GM21529 (cell line): ENCODE results near the gene CNTNAP2.

ENCODE experiments used
- ATAC-seq: cut with Tn5 transposase; IDR thresholded peaks from one replicate; pipeline ENCODE4 v1.9.1; 2021; ENCODE audit not compliant: unreplicated experiment

The CNTNAP2 gene

DNA sequence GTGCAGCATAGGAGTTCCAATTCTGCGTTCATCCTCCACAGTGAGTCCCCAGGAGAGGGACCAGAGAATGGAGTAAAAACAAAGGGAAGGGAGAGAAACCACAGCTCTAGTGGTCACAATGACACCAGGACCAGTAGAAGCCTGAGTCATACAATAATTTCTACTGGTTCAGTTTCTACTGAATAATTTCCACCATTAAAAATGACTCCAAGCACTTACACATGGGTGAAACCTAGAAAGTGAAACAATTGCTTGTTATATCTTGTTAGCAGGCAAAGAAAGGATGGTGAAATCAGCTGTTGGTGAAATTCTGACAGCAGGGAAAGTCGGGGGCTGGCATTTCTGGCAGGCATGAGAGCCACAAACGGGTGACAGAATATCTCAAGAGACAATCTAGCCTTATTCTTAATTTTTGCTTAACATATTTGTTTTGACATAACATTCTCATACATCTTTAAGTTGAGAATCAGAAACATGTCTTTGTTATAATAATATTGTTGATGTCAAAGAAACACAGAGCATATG is 1408.2 kb downstream of the CNTNAP2 start:
- no peak for ATAC-seq

DNA sequence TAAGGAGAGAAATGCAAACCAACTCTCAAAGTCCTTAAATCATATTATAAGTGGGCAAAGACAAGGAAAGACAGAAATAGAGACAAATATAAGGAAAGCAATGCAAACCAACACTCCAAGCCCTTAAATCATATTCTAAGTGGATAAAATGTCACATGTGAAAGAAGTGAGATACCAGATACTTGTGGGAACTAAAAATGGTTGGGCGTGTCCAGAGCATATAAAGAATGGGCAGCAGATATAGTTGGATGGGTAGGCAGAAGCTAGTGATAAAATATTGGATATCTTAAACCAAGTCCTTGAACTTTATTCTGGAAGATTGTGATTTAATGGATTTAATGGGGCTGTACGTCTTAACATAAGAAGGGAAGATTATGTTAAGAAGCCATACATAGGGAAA is 1408.7 kb downstream of the CNTNAP2 start:
- no peak for ATAC-seq

DNA sequence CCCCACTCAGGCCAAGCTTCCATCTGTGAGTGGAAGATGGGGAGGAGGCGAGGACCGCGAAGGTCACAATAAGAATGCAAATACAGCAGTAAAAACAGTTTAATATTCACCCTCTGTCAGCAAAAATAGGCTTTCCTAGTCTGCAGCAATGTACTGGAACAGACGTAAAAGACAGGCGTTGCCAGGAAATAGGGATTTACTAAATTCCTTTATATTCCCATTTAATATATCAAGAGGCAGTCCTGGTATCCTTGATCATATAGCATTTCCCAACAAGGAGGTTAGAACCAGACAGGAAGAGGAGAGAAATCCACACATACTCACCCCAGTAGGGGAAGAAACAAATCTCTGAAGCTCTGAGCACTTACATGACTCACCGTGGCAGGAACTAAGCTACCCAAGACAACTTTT is 1419.1 kb downstream of the CNTNAP2 start:
- no peak for ATAC-seq

DNA sequence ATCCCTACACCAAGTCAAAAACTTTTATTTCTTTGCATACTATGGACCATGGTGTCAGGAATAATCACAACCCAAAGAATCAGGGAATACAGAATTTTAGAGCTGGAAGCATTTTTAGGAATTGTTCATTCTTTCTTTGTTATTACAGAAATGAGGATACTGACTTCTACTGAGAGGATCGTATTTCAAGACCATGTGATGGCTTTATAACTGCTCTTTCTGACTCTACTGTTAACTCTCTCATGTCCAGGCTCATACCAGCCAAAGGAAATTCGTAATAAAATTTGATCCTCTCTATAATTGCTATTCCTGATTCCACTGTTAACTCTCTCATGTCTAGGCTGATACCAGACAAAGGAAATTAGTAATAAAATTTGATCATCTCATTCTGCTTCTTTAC is 1423.1 kb downstream of the CNTNAP2 start:
- ATAC-seq = no peak

DNA sequence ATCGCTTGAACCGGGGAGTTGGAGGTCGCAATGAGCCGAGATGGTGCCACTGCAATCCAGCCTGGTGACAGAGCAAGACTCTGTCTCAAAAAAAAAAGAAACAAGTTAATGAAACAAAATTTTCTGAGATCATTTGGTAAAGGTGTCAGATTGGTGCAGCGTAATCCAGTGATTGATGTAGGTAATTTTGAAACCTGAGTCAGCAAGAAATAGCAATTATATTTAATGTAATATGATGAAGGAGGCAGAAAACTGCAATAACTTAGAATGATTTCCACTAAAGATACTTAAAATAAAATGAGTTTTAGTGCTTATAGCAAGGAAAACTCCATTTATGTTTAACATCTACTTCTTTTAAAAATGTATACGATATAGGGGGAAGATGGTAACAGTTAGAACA is 1424.1 kb downstream of the CNTNAP2 start:
- no peak for ATAC-seq

DNA sequence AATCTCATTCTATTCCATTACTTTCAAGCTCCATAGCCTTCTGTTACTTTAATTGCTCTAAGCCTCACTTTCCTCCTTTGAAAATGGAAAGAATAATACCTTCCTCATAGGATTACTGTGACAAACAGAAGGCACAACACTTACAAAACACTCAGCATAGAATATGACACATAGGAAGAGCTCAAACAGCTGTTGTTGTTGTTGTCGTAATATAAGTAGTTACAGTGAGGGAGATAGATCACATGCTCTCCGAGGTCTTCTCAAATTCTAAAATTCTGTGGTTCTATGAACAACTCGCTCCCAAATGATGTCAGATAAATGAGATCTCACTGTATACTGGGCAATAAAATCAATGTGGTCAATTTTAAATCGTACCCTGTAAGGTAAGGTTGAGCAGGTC is 1424.7 kb downstream of the CNTNAP2 start:
- ATAC-seq = no peak

DNA sequence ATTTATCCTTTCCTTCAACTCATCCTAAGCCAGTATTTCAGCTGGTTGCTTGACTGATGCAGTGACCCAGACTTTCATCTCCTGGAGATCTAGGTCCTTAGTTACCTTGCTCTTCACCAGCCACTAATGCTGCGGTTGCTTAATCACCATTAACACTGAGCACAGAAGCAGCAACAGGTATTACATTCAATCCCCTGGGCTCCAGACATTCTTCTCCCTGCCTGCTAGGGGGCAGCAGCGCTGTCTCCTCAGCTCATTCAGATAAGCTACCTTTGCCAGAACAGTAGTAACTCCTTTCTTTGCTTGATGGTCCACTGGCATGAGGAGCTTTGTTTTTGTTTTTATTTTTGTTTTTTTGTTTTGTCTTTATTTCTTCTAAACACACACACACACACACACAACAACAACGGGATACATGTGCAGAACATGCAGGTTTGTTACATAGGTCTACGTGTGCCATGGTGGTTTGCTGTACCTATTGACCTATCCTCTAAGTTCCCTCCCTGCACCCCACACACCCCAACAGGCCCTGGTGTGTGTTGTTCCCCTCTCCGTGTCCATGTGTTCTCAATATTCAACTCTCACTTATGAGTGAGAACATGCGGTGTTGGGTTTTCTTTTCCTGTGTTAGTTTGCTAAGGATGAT is 1430.8 kb downstream of the CNTNAP2 start:
- no peak for ATAC-seq

DNA sequence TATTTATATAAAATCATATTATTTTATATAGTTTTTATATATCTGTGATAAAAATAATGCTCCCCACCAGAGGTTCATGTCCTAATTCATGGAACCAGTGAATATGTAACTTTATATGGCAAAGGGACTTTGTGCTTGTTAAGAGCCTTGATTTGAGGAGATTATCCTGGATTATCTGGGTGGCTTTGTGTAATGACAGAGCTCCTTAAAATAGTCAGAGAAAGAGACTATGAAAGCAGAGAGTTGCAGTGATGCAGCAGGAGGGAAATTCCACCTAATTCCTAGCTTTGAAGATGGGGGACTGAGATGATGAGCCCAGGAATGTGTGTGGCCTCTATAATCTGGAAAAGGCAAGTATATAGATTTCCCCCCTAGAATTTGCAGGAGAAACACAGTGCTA is 1439.7 kb downstream of the CNTNAP2 start:
- ATAC-seq = no peak

DNA sequence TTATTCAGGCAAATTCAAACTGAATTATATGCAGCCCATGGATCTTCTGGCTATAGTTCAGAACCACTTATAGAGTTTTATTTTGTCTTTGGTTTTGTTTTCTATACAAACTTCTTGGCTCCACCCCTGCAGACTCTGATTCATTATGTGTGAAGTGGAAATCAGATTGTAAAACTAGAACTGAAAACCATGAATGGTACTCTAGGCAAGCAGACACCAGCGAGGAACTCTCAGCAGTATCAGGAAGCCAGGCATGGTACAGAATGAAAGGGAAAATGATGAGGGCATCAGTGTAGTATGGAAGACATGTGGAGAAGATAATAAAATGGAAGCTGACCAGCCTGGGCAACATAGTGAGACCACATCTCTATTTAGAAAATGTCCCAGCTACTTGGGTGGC is 1447.1 kb downstream of the CNTNAP2 start:
- ATAC-seq = no peak

DNA sequence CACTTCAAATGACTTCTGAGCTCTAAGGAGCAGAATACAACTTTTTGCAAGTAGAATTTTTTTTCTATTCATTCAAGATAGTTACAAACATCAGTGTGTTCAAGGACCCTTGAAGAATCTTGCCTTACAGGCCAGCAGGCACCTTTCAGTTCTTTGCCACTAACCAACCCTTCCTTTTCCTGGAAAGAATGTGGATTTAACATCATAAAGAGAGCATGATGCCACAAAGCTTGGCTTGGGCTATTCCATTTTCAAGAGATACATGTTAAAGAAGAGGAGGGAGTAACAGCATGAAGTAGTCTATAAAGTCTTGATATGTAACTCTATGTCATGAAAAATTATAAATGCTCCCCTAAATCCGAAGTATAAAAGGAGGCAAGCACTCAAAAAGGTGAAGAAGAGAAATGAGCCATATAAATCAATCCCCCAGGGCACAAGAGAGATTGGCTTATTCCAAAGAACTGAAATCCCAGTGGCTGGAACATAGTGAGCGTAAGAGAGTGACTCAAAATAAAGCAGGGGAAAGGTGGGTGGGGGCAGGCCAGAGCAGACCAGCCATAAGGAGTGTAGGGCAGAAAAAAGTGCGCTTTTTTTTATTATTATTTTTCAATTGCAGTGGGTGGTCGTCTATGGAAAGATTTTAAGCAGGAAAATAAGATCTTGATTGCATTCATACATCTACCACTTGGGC is 1448.3 kb downstream of the CNTNAP2 start:
- ATAC-seq = no peak

DNA sequence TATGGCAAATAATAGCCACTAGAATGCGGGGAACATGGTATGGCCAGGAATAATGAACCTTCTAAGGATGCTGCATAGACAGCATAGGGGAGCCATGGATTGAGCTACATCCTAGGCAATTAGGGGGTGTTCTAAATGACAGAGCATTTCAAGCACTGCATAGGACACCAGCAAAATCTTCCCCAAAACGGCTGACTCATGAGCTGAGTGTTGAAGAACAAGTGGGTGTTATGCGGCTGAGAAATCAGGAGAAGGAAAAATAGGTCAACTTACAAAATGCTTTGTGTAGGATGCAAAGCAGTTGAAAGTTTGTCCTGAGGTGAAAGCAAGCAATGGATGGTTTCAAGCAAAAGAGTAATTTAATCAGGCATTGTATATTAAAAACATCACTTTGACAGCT is 1450.4 kb downstream of the CNTNAP2 start:
- no peak for ATAC-seq

DNA sequence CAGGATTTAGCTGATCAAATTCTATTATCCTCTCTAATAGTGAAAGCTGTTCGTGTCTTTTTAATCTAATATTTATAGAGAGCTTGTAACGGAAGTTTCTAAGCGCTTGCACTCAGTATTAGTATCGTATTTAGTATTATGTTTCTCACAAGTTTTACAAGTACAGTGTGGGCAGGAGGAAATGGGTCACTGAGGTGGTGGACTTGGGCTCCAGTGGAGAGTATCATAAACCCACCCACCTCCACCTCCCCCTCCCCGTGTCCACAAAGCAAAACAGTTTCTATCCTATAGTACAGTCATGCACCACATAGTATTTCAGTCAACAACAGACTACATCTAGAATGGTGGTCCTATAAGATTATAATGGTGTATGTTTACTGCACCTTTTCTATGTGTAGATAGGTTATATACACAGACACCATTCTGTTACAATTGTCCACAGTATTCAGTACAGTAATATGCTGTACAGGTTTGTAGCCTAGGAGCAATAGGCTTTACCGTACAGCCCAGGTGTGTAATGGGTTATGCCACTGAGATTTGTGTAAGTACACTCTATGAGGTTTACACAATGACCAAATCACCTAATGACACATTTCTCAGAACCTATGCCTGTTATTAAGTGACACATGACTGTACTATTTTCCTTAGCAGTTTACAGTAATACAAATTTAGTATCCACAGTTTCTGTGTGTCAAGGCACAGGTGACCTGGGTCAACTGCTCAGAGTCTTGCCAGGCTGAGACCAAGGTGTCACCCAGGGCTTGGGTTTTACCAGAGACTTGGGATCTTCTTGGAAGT is 1452.7 kb downstream of the CNTNAP2 start:
- no peak for ATAC-seq

DNA sequence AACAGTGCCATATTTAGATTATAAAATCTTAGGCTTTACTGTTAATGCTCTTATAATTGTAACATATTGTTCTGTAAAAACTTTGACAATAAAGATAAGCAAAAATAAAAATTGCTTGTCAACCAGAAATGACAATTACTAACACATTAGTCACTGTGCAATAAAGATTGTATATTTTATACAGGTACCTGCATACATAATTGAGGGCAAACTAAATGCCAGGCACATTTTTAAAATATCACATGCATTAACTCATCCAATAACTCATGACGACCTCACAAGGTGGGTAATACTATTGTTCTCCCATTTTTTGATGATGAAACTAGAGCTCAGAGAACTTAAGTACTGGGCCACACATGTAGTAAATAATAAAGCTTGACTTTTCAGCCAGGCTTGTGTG is 1453.8 kb downstream of the CNTNAP2 start:
- ATAC-seq = no peak

DNA sequence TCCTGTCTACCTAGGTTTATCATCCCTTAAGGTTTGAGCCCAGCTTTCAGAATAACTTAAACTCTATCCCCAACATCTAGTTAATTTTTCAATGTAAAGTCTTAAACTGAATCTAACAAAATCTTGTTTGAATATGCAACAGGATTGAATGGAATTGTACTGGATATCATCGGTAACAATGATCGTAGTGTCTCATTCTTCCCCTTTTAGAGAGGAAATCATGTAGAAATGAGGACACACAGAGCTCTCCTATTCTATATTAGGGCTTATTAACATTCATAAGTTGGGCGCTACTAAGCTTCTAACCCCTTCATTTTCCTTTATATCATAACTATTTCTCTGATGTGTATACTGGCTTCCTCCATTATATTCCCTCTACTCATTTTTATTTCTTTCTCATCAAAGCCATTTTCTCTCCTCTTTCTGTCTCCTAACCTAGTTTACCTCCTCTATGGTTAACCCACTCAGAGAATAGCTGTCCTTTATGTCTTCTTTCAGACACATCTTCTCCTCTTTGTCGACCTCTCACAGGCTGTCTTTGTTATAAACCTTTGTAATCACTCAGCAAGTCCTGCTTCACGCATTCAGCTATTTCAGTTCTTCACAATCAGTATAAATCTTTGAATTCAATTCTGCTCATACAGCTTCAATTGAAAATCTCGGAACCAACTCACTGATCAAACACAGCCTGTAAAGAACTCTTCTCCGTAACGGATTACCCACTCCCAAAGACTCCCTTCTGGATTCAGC is 1455.0 kb downstream of the CNTNAP2 start:
- ATAC-seq = no peak

DNA sequence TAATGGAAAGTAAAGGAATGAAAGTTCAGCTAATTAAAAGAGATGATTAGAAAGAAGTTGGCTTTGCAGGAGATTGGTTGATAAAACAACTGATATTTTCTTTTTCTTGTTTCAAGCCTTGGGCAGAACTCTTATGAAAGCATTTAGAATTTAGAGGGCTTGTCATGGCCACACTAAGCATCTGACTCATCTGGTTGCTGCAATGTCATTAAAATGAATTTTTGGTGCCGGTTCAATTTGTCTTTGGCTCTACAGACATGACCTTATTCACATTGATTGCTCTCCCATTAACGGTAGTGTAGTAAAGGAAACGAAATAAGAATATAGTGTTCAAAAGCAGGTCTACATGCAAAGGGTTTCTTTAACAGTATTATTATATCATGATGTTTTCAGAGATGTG is 1461.6 kb downstream of the CNTNAP2 start:
- ATAC-seq = no peak

DNA sequence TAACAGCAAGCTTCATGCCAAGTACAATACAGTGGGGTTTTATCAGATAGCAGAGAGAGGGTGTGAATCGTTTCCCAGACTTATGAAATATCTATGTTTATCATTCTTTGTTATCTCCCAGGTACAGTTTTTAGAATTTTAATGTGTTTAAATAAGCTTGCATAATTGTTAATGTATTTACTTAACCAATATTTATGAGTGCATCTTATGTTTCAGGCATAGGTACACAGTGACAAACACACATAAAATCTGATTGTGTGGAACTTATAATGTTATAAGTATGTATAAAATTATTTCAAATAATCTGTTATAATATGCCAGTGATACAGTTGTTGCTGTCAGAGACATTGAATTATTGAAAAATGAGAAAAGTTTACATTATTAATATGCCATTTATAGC is 1462.5 kb downstream of the CNTNAP2 start:
- no peak for ATAC-seq

DNA sequence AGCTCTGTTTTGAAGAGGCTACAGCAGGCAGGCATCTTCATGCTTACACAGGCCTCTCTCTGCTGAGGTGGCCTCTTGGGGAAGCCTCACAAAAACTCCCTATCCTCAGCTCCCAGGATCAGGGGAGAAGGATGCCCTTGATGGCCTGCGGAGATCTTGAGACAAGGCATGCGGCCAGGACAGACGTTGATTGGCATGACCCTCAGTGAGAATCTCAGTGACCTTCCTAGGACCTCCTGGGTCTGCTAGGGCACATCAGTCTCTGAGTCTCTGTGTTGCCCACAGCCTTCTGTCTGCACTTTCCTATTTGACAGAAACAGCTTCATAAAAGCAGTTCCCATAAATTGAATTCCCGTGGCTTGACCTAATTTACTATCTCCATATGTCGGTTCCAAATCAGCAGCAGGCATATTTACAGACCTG is 1468.2 kb downstream of the CNTNAP2 start:
- no peak for ATAC-seq

DNA sequence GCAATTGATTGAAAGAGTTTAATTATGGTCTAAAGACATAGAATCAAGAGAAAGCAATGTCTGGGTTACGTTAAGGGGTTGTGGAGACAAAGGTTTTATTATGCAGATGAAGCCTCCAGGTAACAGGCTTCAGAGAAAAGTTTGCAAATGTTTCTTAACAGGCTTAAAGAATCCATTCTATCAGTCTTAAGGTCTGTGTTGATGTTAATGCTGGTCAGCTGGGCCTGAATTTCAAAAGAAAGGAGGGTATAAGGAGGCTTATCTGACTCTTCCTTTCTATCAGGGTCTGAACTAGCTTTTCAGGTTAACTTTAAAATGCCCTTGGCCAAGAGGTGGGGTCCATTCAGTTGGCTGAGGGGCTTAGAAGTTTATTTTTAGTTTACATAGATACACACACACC is 1469.5 kb downstream of the CNTNAP2 start:
- no peak for ATAC-seq

DNA sequence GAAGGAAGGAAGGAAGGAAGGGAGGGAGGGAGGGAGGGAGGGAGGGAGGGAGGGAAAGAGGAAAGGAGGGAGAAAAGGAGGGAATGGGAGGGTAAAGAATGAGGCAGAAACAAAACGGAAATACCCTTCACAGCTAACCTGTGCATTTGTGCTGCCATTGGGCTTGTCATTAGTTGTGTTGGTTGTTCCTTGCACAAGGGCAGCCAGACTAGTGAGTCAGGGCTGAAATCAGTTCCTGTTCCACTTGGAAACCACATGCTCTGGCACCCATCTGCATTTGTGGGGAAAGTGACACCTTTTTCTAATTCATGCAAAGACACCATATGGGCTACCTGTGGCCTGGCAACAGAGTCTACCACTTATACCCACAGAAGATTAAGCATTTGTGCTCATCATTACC is 1469.9 kb downstream of the CNTNAP2 start:
- ATAC-seq = no peak

DNA sequence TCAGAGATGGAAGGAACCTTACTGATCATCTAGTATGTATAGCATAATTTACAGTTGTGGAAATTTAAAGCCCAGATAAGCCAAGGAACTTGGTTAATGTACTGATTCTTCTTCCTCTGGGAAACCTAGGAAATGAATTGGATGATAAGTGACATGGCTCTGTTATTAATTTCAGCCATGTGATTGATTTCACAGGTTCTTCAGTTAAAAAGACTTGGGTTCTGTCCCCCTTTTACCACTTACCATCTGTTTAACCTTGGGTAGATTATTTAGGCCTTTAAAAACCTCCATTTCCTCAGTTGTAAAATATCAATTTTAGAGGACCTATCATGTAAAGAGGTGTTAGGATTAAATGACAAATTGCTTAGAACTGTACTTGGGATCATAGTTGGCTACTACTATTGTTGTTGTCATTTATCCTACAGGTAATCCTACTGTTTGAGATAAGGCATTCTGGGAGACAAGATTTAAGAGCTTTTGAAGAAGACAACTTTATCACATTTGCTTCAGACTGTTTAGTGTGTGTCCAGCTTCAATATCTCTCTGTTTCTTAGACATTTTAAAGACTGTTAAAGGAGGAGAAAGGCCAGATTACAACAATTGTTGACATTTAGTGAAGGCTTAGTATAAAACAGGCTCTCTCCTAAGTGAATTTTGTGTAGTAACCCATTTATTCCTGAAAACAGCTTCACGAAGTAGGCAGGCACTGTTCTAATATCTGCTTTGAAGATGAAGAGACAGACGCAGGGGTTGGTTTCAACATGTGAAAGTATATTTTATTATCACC is 1476.9 kb downstream of the CNTNAP2 start:
- no peak for ATAC-seq
